WTC11 (cell line): ENCODE measurements around the gene LHB. TPM values are rescaled to one million over a fixed set of nuclear protein-coding genes. Genes with fewer than 3 reads are reported as not detected.
"Not testable (repeated sequence)": the region's sequence is repeated elsewhere in the genome, so short reads cannot be mapped to it uniquely, and the experiment has no call there.

Experiments
- ATAC-seq: fragments of 200-7000 bp; cut with Tn5 transposase; 2 replicates; pipeline ENCODE4 v1.10.0; 2021; ENCODE audit warnings: mild to moderate bottlenecking, moderate library complexity
- CTCF ChIA-PET: fragments of 300-600 bp; sonication (Branson Sonifier 250); formaldehyde crosslinking; loops from one replicate; lab custom pipeline; 2021; ENCODE audit warnings: antibody characterized with exemption; lab: Charles Lee
- POLR2A ChIA-PET: fragments of 350-600 bp; sonication (Branson Sonifier 250); formaldehyde crosslinking; loops from one replicate; lab custom pipeline; 2021; ENCODE audit warnings: antibody characterized with exemption; lab: Charles Lee
- DNase-seq: peaks from one replicate; pipeline ENCODE4 v3.0.0; 2021; ENCODE audit warnings: low spot score
- H3K27ac Mint-ChIP-seq: 2 replicates; pipeline ENCODE4 v1.8.0; 2021; ENCODE audit warnings: mixed read lengths
- H3K27me3 Mint-ChIP-seq: 2 replicates; pipeline ENCODE4 v1.8.0; 2021; ENCODE audit warnings: low read depth, mild to moderate bottlenecking, moderate library complexity, mixed read lengths
- H3K36me3 Mint-ChIP-seq: 2 replicates; pipeline ENCODE4 v1.8.0; 2021; ENCODE audit warnings: mixed read lengths
- H3K4me1 Mint-ChIP-seq: 2 replicates; pipeline ENCODE4 v1.8.0; 2022; ENCODE audit warnings: mixed read lengths
- H3K4me3 Mint-ChIP-seq: 2 replicates; pipeline ENCODE4 v1.8.0; 2021; ENCODE audit warnings: mild to moderate bottlenecking, moderate library complexity, mixed read lengths
- H3K9me3 Mint-ChIP-seq: 2 replicates; pipeline ENCODE4 v1.8.0; 2021; ENCODE audit warnings: mixed read lengths
- ARID4B ChIP-seq: sonication (generic); formaldehyde crosslinking; IDR thresholded peaks from 2 replicates; pipeline ENCODE4 v1.8.0; 2023; ENCODE audit warnings: missing genetic modification reagents, mild to moderate bottlenecking, borderline replicate concordance
- E2F5 ChIP-seq: sonication (generic); formaldehyde crosslinking; IDR thresholded peaks from 2 replicates; pipeline ENCODE4 v1.8.1; 2022; ENCODE audit warnings: mild to moderate bottlenecking, moderate library complexity, missing genetic modification reagents
- FOXP1 ChIP-seq: sonication (generic); formaldehyde crosslinking; IDR thresholded peaks from 2 replicates; pipeline ENCODE4 v1.8.0; 2022; ENCODE audit warnings: missing genetic modification reagents, mild to moderate bottlenecking, moderate library complexity, borderline replicate concordance
- GRHL2 ChIP-seq: fragments of 250-450 bp; sonication (Bioruptor Pico); IDR thresholded peaks from 2 replicates; pipeline ENCODE4 v1.8.0; 2022; ENCODE audit warnings: mild to moderate bottlenecking, moderate library complexity; ENCODE audit not compliant: insufficient replicate concordance, severe bottlenecking
- MAX ChIP-seq: sonication (generic); formaldehyde crosslinking; IDR thresholded peaks from 2 replicates; pipeline ENCODE4 v1.8.0; 2022; ENCODE audit warnings: mild to moderate bottlenecking, missing genetic modification reagents
- PRRX2 ChIP-seq: fragments of 250-450 bp; sonication (Bioruptor Pico); IDR thresholded peaks from 2 replicates; pipeline ENCODE4 v1.8.0; 2021; ENCODE audit warnings: mild to moderate bottlenecking
- RORB ChIP-seq: fragments of 250-450 bp; sonication (Bioruptor Pico); IDR thresholded peaks from 2 replicates; pipeline ENCODE4 v1.9.0; 2021; ENCODE audit warnings: mild to moderate bottlenecking
- SMAD4 ChIP-seq: sonication (generic); formaldehyde crosslinking; IDR thresholded peaks from 2 replicates; pipeline ENCODE4 v1.8.0; 2022; ENCODE audit warnings: mild to moderate bottlenecking, missing genetic modification reagents
- SOX15 ChIP-seq: fragments of 250-450 bp; sonication (Bioruptor Pico); IDR thresholded peaks from 2 replicates; pipeline ENCODE4 v1.9.0; 2021; ENCODE audit warnings: mild to moderate bottlenecking
- SP1 ChIP-seq: sonication (generic); formaldehyde crosslinking; conservative IDR thresholded peaks from 2 replicates; pipeline ENCODE4 v1.8.1; 2022; ENCODE audit warnings: missing genetic modification reagents
- USF1 ChIP-seq: sonication (generic); formaldehyde crosslinking; IDR thresholded peaks from 2 replicates; pipeline ENCODE4 v1.8.0; 2022; ENCODE audit warnings: mild to moderate bottlenecking, missing genetic modification reagents
- ZNF263 ChIP-seq: sonication (generic); formaldehyde crosslinking; IDR thresholded peaks from 2 replicates; pipeline ENCODE4 v1.8.1; 2022; ENCODE audit warnings: low read depth, mild to moderate bottlenecking, moderate library complexity, missing genetic modification reagents
- ZNF416 ChIP-seq: fragments of 250-450 bp; sonication (Bioruptor Pico); IDR thresholded peaks from 2 replicates; pipeline ENCODE4 v1.9.0; 2021; ENCODE audit warnings: mild to moderate bottlenecking, inconsistent platforms
- ZNF423 ChIP-seq: fragments of 250-450 bp; sonication (Bioruptor Pico); IDR thresholded peaks from 2 replicates; pipeline ENCODE4 v2.1.2; 2022; ENCODE audit warnings: mild to moderate bottlenecking, moderate library complexity
- ZNF532 ChIP-seq: fragments of 250-450 bp; sonication (Bioruptor Pico); IDR thresholded peaks from 2 replicates; pipeline ENCODE4 v1.9.0; 2021; ENCODE audit warnings: mild to moderate bottlenecking, borderline replicate concordance
- total RNA-seq: library from RNA; stranded (reverse); gene quantifications from 3 replicates; pipeline ENCODE4 v1.2.3, GENCODE V29; 2021

The LHB gene
- total RNA-seq, 1 experiment from 2014 or later = not detected

GRCh38 chr19:49019242-49019932, 2.5 kb upstream of the LHB start:
- peaks cover 45% of the 10 kb centered on the region for H3K27me3 Mint-ChIP-seq
- peaks cover 23% of the 10 kb centered on the region for H3K4me1 Mint-ChIP-seq
- TF ChIP-seq SP1 (CRISPR knock-in tag) (0 out of 2 replicates have a peak, but pooled peaks have one; percentile 18), ZNF532 (CRISPR knock-in tag) (no peak), SOX15 (CRISPR knock-in tag) (no peak), SMAD4 (CRISPR knock-in tag) (peak; percentile 59; the same call in 1 of the 2 replicates), GRHL2 (CRISPR knock-in tag) (no peak), RORB (CRISPR knock-in tag) (no peak), USF1 (CRISPR knock-in tag) (0 out of 2 replicates have a peak, but pooled peaks have one; percentile 15)
- TF ChIP-seq, all 79 proteins: peak for 3
- ATAC-seq (peak; percentile 66), DNase-seq (peak; percentile 91)
- H3K36me3 Mint-ChIP-seq = peaks cover 13% of the 10 kb centered on the region
- H3K4me3 Mint-ChIP-seq = peak overlapping the region; percentile 73
- CTCF ChIA-PET = interaction anchor here (0.6 to 6.5 kb wide), 29 partner anchors 9 to 850 kb away, joined by 3 to 78 read pairs (median 4); partner anchors contain the start of genes CGB2, CGB7, GYS1 and LIN7B
- no peaks in the 10 kb centered on the region for H3K9me3 Mint-ChIP-seq
- POLR2A ChIA-PET = interaction anchor here (0.6 to 1.7 kb wide), 3 partner anchors 26 to 578 kb away, joined by 3 to 6 read pairs (median 6); partner anchors contain the start of genes GYS1 and RUVBL2
- H3K27ac Mint-ChIP-seq = no peak overlapping the region; the same call in 1 of the 2 replicates

GRCh38 chr19:49018388-49019241, 1.7 kb upstream of the LHB start:
- not testable (repeated sequence) for DNase-seq, H3K27ac Mint-ChIP-seq, H3K9me3 Mint-ChIP-seq, ATAC-seq
- Mint-ChIP-seq H3K4me3 (peak overlapping the region; percentile 73), H3K36me3 (peaks cover 20% of the 10 kb centered on the region), H3K27me3 (peaks cover 45% of the 10 kb centered on the region), H3K4me1 (peaks cover 23% of the 10 kb centered on the region)
- POLR2A ChIA-PET = interaction anchor here (1.7 kb wide), 1 partner anchor 26 kb away, joined by 6 read pairs; the partner anchor contains the start of genes GYS1 and RUVBL2
- CTCF ChIA-PET = interaction anchor here (0.6 to 6.5 kb wide), 31 partner anchors 9 to 849 kb away, joined by 3 to 78 read pairs (median 6); partner anchors contain the start of genes CGB2, CGB7, GYS1 and LIN7B

GRCh38 chr19:49017666-49018351, 918 bp upstream of the LHB start:
- H3K9me3 Mint-ChIP-seq = no peaks in the 10 kb centered on the region
- ATAC-seq (peak; percentile 71), DNase-seq (peak; percentile 66)
- H3K4me3 Mint-ChIP-seq = peak overlapping the region; percentile 73
- H3K36me3 Mint-ChIP-seq = peaks cover 20% of the 10 kb centered on the region
- ChIA-PET POLR2A (interaction anchor here (0.7 to 1.7 kb wide), 2 partner anchors 25 to 40 kb away, joined by 3 to 6 read pairs; partner anchors contain the start of genes CGB7, GYS1 and RUVBL2), CTCF (interaction anchor here (0.6 to 6.5 kb wide), 15 partner anchors 9 to 181 kb away, joined by 3 to 78 read pairs (median 6); partner anchors contain the start of genes CGB2, CGB7, GYS1 and RUVBL2)
- H3K27me3 Mint-ChIP-seq = peaks cover 45% of the 10 kb centered on the region
- H3K27ac Mint-ChIP-seq = no peak overlapping the region
- H3K4me1 Mint-ChIP-seq = peaks cover 23% of the 10 kb centered on the region
- TF ChIP-seq ZNF416 (CRISPR knock-in tag) = 0 out of 2 replicates have a peak, but pooled peaks have one; percentile 29
- peak; percentile 68; the same call in 1 of the 2 replicates for TF ChIP-seq MAX
- peak; percentile 93 for TF ChIP-seq ZNF423 (CRISPR knock-in tag)
- no peak for TF ChIP-seq ZNF263 (CRISPR knock-in tag)
- no peak for TF ChIP-seq E2F5 (CRISPR knock-in tag)
- TF ChIP-seq FOXP1 (CRISPR knock-in tag) = peak; percentile 74
- no peak for TF ChIP-seq PRRX2 (CRISPR knock-in tag)
- TF ChIP-seq SP1 (CRISPR knock-in tag) = peak; percentile 70
- TF ChIP-seq ARID4B (CRISPR knock-in tag) = 0 out of 2 replicates have a peak, but pooled peaks have one; percentile 19
